Fibroblast of skin of left quadriceps (primary cell): ENCODE data around the gene DAD1.
"Not testable (repeated sequence)": the region's sequence is repeated elsewhere in the genome, so short reads cannot be mapped to it uniquely, and the experiment has no call there.

Source experiments
- DNase-seq, 2 experiments: peaks; one replicate each; pipeline ENCODE4 v3.0.0-alpha.2; 2013; ENCODE audit warnings: low read depth in 2 of 2

Gene DAD1

DNA sequence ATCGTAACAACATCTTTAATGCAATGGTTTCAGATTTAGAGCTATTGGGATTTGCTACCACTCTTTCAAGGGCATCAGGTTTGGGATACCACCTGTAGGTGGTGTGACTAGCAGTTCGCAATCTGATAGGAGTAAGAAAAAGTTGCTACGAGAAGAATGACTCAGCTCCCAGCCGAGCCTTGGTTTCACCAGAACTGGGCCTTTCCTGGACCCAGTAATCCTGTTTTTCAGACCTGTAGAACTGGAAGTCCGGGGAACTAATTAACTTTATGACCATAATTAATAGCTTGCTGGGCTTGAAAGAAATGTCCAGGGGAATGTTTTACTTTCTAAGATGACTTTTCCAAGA lies 9.8 kb upstream of the DAD1 start:
- no peak for DNase-seq

DNA sequence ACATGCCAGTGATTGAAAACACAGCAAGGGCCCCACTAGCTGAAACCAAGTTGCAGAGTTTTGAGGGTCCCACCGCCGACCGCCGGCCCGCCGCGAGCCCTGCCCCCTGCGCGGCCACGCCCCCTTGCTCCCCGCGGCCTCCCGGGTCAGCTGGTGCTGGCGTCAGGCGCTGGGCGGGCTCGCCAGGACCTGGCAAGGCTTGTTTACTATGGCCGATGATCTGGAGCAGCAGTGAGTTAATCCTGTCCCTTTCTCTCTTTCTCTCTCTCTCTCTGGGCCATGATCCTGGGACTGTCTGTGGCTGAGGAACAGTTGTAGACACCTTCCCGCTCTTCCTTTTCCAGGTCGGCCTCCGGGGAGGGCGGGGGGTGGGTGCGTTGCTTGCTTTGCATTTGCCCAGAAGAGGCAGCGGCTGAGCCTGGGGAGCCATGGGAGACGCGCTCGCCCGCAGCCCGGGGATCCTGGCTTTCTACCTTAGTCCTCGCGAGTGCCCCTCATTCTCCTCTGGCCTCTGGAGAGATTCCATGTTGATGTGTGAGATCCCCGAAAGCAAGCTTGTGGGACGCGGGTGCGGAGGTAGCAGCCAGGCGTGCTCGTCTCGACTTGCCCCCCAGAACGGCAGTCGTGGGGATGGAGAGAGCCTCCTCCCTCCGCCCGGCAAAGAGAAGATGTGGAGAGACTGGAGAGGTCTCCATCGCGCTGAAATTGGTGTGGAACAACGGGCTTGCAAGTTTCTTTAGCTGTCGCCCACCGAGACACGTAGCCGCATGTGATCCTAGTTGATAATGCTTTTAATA lies 9.3 kb upstream of the DAD1 start, which contains the start of gene ABHD4:
Gene ABHD4, plus strand, starts transcription at position 202 of the 797 bp plus-strand sequence. Its CDS starts 7 bp downstream, at position 209.
- DNase-seq: no peak

DNA sequence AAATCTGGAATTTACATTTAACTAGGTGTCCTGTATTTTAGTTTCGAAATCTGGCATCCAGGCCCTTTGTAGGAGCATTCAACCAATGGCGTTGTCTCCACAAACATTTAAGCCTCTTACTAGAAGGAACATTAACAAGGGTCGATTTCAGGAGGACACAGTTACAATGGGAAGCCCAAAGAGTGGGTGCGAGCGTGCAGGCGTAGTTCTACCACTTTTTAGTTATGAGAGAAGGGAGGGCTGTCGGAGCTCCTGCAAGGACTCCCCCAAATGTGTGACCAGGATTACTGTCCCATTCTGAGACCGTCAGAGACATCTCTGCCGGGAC lies 8.7 kb upstream of the DAD1 start:
- no peak for DNase-seq

DNA sequence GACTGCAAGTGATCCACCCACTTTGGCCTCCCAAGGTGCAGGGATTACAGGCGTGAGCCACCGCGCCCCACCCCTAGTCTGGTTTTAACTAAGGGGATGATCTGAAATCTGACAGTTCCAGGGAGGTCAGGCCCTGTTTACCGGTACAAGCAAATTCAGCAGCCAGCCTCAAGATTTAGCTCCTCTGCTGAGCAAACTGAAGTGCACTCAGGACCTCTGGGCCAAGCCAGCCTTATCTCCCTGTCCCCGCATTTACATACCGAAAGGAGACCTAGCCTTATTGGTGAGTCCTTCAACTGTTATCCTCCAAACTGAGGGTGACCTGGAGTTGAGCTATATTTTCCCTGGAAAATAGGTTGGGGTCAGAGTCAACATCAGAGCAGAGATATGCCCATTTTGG lies 8.2 kb upstream of the DAD1 start:
- no peak for DNase-seq

DNA sequence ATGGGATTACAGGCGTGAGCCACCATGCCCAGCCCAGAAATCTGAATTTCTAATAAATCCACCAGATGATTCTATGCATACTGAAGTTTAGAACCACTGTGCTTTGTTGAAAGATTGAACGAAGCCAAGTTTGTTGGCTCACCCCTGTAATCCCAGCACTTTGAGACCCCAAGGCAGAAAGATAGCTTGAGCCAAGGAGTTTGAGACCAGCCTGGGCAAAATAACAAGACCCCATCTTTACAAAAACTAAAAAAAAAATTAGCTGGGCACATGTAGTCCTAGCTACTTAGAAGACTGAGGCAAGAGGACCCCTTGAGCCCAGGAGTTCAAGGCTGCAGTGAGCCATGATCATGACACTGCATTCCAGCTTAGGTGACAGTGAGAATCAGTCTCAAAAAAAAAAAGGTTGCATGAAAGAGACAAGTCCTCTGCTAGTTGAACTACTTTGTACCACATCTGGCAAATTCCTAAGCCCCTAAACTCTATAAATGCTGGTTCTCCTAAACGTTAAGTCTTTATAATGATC lies 7.4 kb upstream of the DAD1 start:
- no peak for DNase-seq

GRCh38 chr14:22594156-22594716 lies 5.2 kb upstream of the DAD1 start:
- no peak for DNase-seq

DNA sequence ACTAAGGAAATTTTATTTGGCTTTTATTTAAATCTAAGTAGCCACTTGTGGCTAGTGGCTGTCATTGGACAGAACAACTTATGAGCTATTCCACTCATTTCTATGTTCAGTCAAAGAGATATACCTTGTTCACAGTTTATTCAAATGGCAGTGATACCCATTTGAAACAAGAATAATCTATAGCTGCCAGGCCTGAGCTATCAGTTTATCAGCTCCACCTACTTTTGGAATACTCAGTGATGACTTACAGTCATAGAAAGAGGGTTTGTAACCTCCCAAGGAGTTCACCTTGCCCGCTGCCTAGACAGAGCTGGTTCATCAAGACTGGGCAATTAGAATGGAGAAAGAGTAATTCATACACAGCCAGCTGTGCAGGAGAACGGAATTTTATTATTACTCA lies 4.6 kb upstream of the DAD1 start:
- DNase-seq: no peak

DNA sequence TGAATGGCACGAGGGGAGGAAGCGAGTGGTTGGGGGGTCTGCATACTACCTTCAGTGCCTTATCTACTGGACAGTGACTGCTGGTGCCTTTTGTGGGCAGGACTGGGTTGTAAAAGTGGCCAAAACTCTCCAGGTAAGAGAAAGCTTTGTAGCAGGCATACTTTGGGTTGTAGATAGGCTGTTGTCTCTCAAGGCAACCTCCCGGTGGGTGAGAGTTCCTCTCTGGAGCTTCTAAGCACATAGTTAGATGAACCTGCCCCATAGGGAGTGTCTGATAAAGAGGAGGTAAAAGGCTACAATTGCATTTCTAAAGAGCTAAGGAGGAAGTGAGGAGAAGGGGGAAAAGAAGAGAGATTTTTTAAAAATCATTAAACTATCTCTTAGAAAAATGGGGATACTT lies 4.2 kb upstream of the DAD1 start:
- no peak for DNase-seq

- no peak for DNase-seq
These were observed 413 bp downstream of the DAD1 start for GRCh38 chr14:22588526-22589095.

- not testable (repeated sequence) for DNase-seq
These were observed 1.2 kb downstream of the DAD1 start for GRCh38 chr14:22587677-22588422.

DNA sequence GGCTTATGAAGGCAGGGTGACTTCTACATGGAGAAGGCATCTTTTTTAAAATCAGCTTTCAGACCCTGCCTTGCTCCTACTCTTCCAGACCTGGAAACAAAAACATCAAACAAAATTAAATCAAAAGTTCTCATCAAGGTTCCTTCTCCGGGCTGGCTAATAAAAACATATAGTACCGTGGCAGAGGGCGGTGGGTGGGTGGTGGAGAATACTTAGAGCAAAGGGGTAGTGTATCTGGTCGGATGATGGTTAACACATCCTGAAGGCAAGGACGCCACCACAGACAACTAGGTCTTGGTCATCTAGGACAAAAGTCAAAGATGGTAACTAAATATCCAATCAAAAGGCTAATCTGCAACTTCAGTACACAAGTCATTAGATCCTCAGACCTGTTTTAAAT lies 1.8 kb downstream of the DAD1 start:
- DNase-seq: no peak

GRCh38 chr14:22583994-22584393 lies 5.0 kb downstream of the DAD1 start:
- DNase-seq: no peak

DNA sequence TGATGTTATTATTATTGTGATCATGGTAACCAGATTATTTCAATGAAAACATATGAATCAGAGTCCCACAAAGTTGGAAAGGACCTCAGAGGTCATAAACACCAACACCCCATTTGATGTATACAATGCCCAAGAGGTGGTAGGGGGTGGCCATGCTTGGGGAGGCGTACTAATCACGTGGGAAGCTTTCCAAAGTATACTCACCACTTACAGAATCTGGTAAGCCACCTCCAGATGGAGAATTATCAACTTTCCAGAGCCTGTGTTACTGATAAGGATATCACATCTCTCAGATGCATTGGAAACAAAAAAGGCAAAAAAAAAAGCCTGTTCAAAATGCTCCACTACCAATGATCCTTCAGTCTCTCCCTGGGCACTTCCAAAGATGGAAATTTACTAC lies 8.4 kb downstream of the DAD1 start:
- no peak for DNase-seq

DNA sequence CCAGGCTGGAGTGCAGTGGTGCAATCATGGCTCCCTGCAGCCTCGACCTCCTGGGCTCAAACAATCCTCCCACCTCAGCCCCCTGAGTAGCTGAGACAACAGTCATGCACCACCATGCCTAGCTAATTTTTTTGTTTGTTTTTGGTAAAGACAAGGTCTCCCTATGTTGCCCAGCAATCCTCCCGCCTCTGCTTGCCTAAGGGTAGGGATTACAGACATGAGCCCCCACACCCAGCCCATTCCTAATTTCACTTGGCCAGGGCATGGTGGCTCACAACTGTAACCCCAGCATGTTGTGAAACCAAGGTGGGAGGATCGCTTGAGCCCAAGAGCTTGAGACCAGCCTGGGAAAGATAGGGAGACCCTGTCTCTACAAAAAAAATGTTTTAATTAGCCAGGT lies 9.1 kb downstream of the DAD1 start:
- no peak for DNase-seq

- DNase-seq: no peak
These were observed 9.8 kb downstream of the DAD1 start for GRCh38 chr14:22579236-22579635.

DNA sequence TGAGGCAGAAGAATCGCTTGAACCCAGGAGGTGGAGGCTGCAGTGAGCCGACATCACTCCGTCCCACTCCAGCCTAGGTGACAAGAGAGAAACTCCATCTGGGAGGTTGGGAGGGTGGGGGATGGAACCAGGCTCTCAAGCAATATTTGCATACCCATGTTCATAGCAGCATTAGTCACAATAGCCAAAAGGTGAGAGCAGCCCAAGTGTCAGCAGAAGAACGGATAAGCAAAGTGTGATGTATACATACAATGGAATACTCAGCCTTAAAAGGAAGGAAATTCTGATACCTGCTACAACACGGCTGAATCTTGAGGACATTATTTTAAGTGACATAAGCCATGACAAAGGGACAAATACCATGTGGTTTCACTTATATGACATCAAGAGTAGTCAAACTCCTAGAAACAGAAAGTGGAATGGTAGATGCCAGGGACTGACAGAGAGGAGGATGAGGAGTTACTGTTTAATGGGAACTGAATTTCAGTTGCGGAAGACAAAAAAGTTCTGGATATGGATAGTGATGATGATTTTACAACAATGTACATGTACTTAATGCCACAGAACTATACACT lies 11.6 kb downstream of the DAD1 start:
- DNase-seq: no peak

GRCh38 chr14:22573804-22574203 lies 15.2 kb downstream of the DAD1 start:
- no peak for DNase-seq

- no peak for DNase-seq
These were observed 16.4 kb downstream of the DAD1 start for GRCh38 chr14:22572562-22573058.

GRCh38 chr14:22570132-22570949 lies 18.7 kb downstream of the DAD1 start:
- peak; percentile 55 to 62 for DNase-seq

DNA sequence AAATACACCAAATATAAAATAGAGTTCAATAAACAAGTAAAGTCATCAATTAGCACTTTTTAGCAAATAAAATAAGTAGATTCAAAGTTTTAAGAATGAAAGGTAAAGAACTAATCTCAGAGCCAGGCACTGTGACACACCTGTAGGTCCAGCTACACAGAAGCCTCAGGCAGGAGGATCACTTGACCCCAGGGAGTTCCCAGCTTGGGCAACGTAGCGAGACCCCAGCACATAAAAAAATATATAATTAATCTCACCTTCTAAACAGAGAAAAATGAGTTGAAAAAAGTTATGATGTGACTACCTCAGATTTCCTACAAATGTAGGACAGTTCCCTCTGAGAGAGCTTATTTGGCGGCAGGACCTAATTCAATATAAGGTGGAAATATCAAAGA lies 19.3 kb downstream of the DAD1 start:
- no peak for DNase-seq

DNA sequence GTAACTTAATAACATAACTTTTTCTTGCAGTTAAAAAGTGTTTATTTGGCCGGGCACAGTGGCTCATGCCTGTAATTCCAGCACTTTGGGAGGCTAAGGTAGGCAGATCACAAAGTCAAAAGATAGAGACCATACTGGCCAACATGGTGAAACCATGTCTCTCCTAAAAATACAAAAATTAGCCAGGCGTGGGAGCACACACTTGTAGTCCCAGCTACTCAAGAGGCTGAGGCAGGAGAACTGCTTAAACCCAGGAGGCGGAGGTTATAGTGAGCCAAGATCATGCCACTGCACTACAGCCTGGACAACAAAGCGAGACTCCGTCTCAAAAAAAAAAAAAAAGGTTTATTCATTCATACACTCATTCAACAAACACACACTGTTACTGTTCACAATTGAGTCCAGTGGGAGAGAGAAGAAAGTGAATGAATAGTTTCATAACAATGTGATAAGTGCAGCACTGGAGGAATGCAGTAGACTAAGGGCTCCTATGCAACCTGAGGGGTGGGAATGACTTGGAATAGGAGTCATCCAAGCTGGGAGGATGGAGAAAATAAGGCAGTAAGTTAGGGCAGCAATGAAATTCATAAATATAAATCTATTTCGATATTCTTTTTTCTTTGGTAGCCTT lies 19.8 kb downstream of the DAD1 start:
- no peak for DNase-seq
